ENCODE results near the gene BPIFB2.

BPIFB2 gene

DNA sequence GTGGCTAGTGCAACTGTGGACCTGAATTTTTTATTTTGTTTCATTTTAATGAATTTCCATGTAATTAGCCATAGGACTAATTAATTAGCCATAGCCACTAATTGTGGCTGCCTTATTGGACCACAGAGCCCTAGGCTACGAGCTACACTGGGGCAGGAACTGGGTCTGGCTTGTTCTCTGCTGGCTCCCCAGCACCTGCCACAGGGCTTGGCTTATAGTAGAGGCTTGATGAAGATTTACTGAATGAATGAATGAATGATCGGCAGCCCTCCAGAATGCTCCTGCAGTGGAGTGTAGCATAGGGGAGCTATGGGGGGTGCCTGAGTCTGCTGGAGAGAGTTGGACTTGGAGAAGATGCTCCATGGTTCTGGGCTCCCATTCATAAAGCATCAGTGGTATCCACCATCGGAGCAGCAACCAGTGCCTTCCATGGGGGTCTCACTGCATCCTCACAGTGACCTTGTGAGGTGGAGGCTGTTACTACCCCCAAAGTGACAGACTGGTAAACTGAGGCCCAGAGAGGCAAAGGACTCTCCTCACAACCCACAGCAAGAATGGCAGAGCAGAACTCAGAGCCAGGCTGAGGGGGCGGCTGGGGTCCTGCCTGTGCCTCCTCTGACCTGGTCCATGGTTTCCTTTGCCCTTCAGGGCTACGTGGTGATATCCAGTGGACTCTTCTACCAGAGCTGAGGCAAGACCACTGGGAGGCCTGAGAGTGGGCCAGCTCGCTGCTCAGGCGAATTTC, 15.4 kb downstream of the BPIFB2 start:
- no peak for DNase-seq

- DNase-seq = no peak
Measured at GRCh38 chr20:33023439-33024242, 16.1 kb downstream of the BPIFB2 start.

GRCh38 chr20:33024243-33024560, 16.7 kb downstream of the BPIFB2 start:
- DNase-seq = no peak

DNA sequence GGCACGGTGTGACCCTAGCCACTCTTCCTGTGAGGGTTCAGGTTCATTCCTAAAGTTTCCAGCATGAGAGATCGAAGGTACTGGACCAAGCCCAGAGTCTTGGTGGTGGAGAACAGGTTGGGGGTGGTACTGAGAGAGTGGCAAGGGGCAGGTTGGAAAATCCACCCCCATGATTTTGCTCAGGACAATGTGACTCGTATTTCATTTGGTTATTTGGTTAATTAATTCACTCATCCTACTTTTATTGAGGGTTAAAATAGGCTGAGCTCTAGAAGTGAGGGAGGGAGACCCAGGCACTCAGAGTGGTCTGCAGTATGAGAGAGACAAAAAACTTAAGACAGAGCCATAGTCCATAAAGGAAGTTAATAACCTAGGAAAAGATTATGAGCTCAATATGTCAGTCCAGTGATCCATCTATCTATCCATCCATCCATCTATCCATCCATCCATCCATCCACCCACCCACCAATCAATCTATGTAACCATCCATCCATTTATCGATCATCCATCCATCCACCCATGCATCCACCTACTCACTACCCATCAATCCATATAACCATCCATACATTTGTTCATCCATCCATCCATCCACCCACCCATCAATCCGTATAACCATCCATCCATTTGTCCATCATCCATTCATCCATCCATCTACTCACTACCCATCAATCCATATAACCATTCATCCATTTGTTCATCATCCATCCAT, 17.3 kb downstream of the BPIFB2 start:
- DNase-seq = no peak

DNA sequence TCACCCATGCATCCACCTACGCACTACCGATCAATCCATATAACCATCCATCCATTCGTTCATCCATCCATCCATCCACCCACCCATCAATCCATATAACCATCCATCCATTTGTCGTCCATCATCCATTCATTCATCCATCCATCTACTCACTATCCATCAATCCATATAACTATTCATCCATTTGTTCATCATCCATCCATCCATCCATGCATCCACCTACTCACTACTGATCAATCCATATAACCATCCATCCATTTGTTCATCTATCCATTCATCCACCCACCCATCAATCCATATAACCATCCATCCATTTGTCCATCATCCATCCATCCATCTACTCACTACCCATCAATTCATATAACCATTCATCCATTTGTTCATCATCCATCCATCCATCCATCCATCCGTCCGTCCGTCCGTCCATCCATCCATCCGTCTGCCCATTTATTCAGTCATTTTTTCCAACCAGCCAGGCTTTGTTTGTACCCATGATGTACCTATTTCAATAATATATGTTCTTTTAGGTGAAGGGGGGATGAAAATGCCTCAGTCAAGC, 17.9 kb downstream of the BPIFB2 start:
- no peak for DNase-seq

DNA sequence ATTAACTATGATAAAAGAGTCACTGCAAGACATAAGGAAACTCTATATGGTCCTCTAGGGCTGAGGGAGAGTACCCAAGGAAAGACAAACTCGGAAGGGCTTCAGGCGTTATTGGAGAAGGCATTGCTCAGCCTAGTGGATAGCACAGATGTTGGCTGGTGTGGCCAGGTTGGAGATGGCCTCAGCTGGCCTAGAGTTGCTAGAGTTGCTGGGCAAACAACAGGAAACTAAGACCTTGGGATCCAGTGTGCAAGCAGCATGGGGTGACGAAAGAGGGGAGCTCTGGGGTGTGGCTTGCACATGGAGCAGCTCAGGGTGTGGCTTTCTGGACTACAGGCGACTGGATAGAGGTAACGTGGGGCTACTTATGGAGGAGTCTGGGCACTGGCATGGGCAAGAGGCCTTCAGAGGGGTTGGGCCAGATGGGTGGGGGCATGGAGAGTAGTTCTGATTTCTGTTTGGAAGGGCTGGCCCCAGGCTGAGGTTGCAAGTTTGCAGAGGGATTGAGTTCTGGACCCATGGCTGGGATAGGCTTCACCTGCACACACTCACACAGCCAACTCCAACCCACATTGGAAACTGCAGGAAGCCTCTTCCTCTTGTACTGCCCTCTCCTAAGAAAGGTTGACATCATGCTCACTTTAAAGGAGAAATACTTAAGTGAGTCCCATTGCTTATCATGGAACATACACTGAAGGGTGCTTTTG, 18.7 kb downstream of the BPIFB2 start:
- no peak for DNase-seq

DNA sequence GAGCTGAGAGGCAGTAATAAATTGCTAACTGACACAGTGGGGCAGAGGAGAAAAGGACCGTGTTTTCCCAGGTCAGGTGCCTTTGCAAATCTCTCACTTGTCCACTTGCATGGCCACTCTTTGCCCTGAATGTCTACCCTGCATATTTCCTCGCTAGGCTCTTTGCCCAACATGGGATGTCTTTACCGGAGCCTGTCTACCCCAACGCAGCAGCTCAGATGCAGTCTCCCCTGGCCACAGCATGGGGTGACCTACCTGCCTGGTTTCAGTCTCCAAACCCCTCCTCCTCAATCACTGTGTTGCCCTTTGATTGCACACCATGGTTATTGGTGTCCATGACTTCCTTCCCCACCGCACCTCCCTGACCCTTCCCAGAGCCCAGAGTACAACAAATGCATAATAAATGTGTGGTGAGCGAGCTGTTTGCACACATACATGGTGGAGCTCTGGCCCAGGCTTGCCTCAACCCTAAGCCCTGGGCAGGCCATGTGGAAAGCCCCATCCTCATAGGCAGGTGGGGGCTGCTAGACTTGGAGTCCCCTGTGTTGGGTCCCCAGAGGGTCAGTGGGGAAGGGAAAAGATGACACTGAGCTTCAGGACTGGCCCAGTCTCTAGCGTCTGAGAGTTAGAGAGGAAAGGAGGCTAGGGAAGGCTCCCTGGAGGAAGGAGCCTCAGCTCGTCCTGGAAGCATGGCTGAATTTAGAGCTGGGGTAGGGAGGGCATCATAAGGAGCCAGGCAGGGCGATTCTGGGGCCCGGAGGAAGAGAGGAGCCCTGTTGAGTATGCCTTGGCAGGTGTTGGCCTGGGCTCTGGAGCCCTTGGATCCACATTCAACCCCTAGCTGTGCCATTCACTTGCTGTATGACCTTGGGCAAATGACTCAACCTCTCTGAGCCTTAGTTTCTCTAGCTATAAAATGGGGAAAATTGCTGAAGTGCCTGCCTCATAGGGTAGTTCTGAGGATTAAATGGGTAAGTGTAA, 19.6 kb downstream of the BPIFB2 start:
- DNase-seq = no peak

- no peak for DNase-seq
Measured at GRCh38 chr20:33027769-33028751, 20.6 kb downstream of the BPIFB2 start.

GRCh38 chr20:33028875-33029274, 21.4 kb downstream of the BPIFB2 start:
- DNase-seq = no peak

DNA sequence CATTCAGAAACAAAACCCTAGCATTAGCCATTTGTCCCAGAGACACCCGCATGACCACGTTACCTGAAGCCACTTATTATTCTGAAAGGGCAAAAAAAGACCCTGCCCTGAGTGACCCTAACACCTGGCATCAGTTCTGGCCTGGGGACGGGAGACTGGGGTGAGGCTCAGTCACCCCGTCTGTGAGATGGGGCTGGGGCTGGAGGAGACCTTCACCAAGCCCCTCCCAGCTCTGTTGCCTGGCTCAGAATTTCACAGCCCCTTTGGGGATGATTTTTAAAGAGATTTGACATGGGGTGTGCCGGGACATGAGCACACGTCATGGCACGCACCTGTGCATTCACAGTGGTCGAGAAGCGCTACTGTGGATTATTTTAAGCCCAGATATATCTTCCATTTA, 22.6 kb downstream of the BPIFB2 start:
- no peak for DNase-seq

GRCh38 chr20:33030569-33030968, 23.1 kb downstream of the BPIFB2 start:
- no peak for DNase-seq

- no peak for DNase-seq
Measured at GRCh38 chr20:33031531-33031930, 24.0 kb downstream of the BPIFB2 start, which contains the start of gene BPIFB6. Gene BPIFB6 (plus strand): TSS chr20:33031648. CDS start chr20:33031648, 0 bp downstream.

DNA sequence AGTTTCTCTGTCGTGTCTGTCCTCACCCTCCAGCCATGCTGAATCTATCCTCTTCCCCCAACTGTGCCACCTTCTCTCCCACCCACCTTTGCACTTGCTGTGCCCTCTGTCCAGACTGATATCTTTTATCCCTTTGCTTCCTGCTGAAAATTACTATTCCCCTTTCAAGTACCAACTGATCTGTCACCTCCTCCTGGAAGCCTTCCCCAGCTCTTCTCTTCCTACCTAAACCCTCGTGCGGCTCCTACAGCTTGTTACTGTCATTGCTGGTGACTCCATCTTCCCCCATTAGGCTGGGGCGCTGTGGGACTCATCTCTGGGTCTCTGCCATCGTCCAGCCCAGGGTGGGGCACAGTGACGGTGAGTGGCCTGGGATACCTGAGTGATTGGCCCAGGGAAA, 25.1 kb downstream of the BPIFB2 start:
- no peak for DNase-seq

GRCh38 chr20:33033381-33033780, 25.9 kb downstream of the BPIFB2 start:
- no peak for DNase-seq

GRCh38 chr20:33034115-33034514, 26.6 kb downstream of the BPIFB2 start:
- DNase-seq = no peak

GRCh38 chr20:33034901-33035492, 27.5 kb downstream of the BPIFB2 start:
- DNase-seq = no peak

- no peak for DNase-seq
Measured at GRCh38 chr20:33037456-33037855, 30.0 kb downstream of the BPIFB2 start.

DNA sequence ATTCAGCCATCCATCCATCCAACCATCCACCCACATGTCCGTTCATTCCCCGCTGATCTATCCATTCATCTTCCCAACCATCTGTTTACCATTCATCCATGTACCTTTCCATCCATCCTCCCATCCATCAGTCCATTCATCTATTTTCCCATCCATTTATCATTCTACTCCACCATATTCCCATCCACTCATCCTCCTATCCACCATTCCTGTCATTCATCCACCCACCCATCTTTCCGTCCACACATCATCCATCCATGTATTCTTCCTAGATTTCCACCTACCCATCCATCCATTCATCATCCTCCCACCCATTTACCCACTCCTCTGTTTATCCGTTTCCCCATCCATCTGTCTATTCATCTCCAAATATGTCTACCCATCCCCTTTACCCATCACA, 30.7 kb downstream of the BPIFB2 start:
- DNase-seq = no peak

DNA sequence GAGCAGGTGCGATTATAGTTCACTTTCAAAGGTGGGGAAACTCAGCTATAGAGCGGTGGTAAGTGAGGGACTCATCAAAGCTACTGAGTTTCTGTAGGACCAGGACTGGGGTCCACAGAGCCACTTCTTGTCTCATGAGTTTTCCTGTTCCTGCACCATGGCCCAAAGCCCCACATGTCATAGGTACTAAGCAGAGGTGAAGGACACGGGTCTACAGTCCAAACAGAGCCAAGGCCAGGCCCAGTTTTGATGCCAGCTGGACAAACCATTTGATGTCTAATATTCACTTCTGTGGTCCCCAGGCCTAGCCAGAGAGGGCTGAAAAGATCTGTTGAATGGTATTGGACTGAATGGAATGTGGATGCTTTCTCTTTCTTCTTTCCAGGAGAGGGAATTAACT, 34.9 kb downstream of the BPIFB2 start:
- DNase-seq = no peak

All from CD4-positive, alpha-beta T cell treated with Interferon alpha-2 for 1 hour (primary cell).